ENCODE measurements around the gene PTH2R. TPM values are rescaled to one million over a fixed set of nuclear protein-coding genes. Genes with fewer than 3 reads are reported as not detected.

The PTH2R gene
- total RNA-seq, 2 donors from 2014 or later = not detected

DNA sequence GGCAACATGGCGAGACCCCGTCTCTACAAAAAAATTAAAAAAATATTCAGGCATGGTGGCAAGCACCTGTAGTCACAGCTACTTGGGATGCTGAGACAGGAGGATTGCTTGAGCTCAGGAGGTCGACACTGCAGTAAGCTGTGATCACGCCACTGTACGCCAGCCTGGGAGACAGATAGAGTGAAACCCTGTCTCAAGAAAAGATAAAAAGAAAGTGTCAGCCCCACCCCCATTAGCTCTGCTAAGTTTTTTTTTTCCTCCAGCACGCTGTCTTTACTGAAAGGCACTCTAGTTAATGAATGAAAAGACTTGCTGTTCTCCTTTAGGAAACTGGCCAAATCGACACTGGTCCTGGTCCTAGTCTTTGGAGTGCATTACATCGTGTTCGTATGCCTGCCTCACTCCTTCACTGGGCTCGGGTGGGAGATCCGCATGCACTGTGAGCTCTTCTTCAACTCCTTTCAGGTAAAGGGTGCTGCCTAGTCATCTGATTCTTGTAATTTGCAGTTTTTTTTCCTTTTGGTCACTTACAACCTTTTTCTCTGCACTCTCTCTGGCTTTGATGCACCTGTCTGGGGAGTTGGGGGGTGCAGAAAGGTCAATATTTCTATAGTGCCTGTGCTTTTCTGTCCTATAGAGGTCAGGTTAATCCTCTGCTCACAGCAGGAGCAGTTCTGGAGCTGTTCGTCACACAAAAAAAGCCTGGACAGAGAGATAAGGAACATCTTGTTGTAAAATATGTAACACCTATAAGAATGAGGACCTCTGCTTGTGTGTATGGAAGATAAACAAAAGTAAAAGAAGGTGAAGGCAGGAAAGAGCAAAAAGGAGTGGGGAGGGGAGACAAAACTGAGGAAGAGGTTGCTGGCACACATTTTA, 82.3 kb downstream of the PTH2R start:
- Histone ChIP-seq H3K36me3 (no peaks in the 10 kb centered on the region), H3K4me1 (ENCODE audit: control insufficient read depth in 1 of 2, low read depth in 2 of 2) (no peaks in the 10 kb centered on the region), H3K9me3 (no peaks in the 10 kb centered on the region), H3K4me3 (no peak overlapping the region), H3K27me3 (replicated peaks; ENCODE audit: insufficient read depth) (no peaks in the 10 kb centered on the region), H3K27ac (no peak overlapping the region)
- TF ChIP-seq, protein P1, sequence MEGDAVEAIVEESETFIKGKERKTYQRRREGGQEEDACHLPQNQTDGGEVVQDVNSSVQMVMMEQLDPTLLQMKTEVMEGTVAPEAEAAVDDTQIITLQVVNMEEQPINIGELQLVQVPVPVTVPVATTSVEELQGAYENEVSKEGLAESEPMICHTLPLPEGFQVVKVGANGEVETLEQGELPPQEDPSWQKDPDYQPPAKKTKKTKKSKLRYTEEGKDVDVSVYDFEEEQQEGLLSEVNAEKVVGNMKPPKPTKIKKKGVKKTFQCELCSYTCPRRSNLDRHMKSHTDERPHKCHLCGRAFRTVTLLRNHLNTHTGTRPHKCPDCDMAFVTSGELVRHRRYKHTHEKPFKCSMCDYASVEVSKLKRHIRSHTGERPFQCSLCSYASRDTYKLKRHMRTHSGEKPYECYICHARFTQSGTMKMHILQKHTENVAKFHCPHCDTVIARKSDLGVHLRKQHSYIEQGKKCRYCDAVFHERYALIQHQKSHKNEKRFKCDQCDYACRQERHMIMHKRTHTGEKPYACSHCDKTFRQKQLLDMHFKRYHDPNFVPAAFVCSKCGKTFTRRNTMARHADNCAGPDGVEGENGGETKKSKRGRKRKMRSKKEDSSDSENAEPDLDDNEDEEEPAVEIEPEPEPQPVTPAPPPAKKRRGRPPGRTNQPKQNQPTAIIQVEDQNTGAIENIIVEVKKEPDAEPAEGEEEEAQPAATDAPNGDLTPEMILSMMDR (IDR thresholded peaks at IDR 0.05) = no peak
- ATAC-seq (ENCODE audit: insufficient number of reproducible peaks, low FRiP score, low read depth) = no peak
- DNase-seq (ENCODE audit: low spot score) = no peak

DNA sequence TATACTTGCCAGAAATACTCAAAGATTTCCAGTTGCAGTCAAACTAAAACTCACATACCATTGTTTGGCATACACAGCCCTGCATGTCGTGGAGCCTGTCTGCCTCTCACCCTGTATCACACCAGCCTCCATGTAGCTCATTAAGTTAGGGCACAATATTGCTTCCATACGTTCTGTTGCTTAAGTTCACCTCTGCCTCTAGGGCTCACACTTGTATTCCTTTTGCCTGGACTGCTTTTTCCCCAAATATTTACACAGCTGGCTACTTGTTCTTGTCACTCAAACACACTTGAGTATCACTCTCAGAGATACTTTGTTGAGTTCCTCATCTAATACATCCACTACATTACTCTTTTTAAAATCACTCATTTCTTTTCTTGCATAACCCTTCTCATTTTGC, 83.1 kb downstream of the PTH2R start:
- TF ChIP-seq, protein P1 (IDR thresholded peaks at IDR 0.05) = no peak
- no peaks in the 10 kb centered on the region for H3K36me3 ChIP-seq

DNA sequence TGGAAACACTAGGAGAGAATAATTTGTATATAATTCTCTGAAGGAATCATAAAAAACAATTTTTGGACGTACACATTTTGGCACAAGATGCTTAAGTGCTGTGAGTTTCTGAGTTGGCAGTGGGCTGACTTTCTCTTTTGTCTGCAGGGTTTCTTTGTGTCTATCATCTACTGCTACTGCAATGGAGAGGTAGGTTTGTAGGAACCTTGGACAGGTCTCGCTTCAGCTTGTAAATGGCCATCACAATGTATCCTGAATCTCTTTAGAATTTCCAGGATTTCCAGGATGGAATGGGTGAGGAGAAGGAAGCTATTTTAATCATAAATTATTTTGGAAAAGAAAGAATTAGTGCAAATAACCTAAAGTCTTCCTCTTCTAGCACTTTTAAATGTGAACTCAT, 83.9 kb downstream of the PTH2R start:
- Histone ChIP-seq H3K27ac (no peak overlapping the region), H3K27me3 (replicated peaks; ENCODE audit: insufficient read depth) (no peaks in the 10 kb centered on the region), H3K36me3 (no peaks in the 10 kb centered on the region), H3K4me3 (no peak overlapping the region), H3K4me1 (ENCODE audit: control insufficient read depth in 1 of 2, low read depth in 2 of 2) (no peaks in the 10 kb centered on the region), H3K9me3 (no peaks in the 10 kb centered on the region)
- TF ChIP-seq, protein P1 (IDR thresholded peaks at IDR 0.05) = no peak
- DNase-seq (ENCODE audit: low spot score) (no peak), ATAC-seq (ENCODE audit: insufficient number of reproducible peaks, low FRiP score, low read depth) (no peak)

More for the DNA sequence above, 83.1 kb downstream of the PTH2R start:
- no peaks in the 10 kb centered on the region for H3K4me1 ChIP-seq (ENCODE audit: control insufficient read depth in 1 of 2, low read depth in 2 of 2)
- no peak overlapping the region for H3K4me3 ChIP-seq
- no peaks in the 10 kb centered on the region for H3K9me3 ChIP-seq
- H3K27me3 ChIP-seq (replicated peaks; ENCODE audit: insufficient read depth) = no peaks in the 10 kb centered on the region
- ATAC-seq (ENCODE audit: insufficient number of reproducible peaks, low FRiP score, low read depth) (no peak), DNase-seq (ENCODE audit: low spot score) (no peak)
- H3K27ac ChIP-seq = no peak overlapping the region

DNA sequence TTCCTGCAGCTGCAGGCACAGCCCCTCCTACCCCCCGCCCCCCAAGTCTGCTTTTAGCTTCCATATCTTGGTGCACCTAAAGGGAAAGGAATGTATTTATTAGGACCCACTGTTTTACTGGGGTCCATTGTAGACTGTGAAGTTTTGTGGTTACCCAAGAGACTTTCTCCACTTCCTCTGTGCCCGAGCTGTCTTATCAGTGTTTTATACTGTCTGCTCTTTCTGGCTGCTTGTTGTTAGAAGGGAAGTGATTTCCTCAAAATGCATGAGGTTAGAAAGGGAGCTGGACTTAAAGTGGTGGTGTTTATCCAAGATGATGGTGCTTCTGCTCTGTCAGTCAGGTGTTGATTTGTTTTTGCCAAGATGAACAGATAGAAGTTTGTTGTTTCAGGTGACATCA, 85.0 kb downstream of the PTH2R start:
- TF ChIP-seq, protein P1 (IDR thresholded peaks at IDR 0.05) = no peak
- Histone ChIP-seq H3K36me3 (no peaks in the 10 kb centered on the region), H3K27me3 (replicated peaks; ENCODE audit: insufficient read depth) (no peaks in the 10 kb centered on the region), H3K4me1 (ENCODE audit: control insufficient read depth in 1 of 2, low read depth in 2 of 2) (no peaks in the 10 kb centered on the region), H3K9me3 (no peaks in the 10 kb centered on the region), H3K4me3 (no peak overlapping the region), H3K27ac (no peak overlapping the region)
- DNase-seq (ENCODE audit: low spot score) (no peak), ATAC-seq (ENCODE audit: insufficient number of reproducible peaks, low FRiP score, low read depth) (no peak)

DNA sequence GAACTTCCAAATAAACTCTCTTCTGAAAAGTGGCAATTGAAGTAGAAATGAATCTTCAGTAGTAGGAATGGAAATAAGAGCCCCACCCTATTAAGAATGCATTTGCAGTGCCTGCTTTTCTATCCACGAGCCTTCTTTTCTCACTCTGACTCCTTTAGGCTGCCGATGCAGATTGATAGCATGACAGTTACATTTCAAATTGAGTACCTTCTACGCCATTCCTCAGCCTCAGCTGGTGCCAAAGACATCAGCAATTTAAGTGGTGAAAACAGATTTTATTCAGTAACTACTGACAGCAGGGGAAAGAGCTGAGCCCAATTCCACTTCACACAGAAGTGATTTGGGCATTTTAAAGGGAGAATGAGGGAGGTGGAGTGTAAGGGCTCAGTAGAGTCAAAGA, 85.5 kb downstream of the PTH2R start:
- Histone ChIP-seq H3K4me3 (no peak overlapping the region), H3K4me1 (ENCODE audit: control insufficient read depth in 1 of 2, low read depth in 2 of 2) (no peaks in the 10 kb centered on the region), H3K36me3 (no peaks in the 10 kb centered on the region), H3K9me3 (no peaks in the 10 kb centered on the region), H3K27me3 (replicated peaks; ENCODE audit: insufficient read depth) (no peaks in the 10 kb centered on the region), H3K27ac (no peak overlapping the region)
- TF ChIP-seq, protein P1 (IDR thresholded peaks at IDR 0.05) = no peak
- DNase-seq (ENCODE audit: low spot score) (no peak), ATAC-seq (ENCODE audit: insufficient number of reproducible peaks, low FRiP score, low read depth) (no peak)

Measured in thoracic aorta (tissue), 2 donors.